ENCODE results near the gene RNF121. TPM values are rescaled to one million over a fixed set of nuclear protein-coding genes. Genes with fewer than 3 reads are reported as not detected.

RNF121 gene
- total and polyA plus RNA-seq, 2 of the 4 experiments (the other 2 are of a cell fraction), result 43.4 to 88.7 TPM

DNA sequence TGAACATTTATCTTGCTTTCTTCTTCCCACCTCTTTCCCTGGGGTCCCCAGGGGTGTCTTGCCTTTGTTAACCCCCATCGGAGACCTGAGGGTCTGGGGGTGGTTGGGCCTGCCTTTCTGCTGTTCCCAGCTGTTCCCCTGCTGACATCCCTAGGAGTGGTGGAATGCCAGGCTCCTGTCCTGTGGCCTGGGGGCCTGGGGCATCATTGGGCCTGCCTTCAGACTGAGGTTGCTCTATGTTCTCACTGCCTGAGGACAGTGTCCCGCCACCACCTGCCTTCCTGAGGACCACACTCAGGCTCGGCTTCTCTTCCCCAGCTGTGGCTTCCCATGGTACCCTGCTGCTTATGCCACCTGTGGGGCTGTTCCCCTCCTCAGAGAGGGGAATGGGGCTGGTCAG lies 68.7 kb downstream of the RNF121 start:
- WGBS, 2 experiments (ENCODE audit: extremely low coverage in 2 of 2, insufficient read length in 1 of 2), result 100% methylated on average over 1 of the region's 3 CpGs; no CpG with 5 or more reads in 1 of the 2 experiments
- Histone ChIP-seq H3K27ac (ENCODE audit: insufficient read depth, low read length) (no peak overlapping the region), H2BK5ac (ENCODE audit: low read depth, low read length, poor library complexity, severe bottlenecking) (no peak overlapping the region), H4K5ac (ENCODE audit: low read depth, low read length) (no peak overlapping the region), H3K9me1 (ENCODE audit: insufficient read depth, low read length) (peaks cover 14% of the 10 kb centered on the region), H3K14ac (replicated peaks; ENCODE audit: low read depth, low read length) (no peak overlapping the region), H3K79me1 (ENCODE audit: low read depth in 1 of 2, low read length in 2 of 2) (peaks cover 2 to 21% of the 10 kb centered on the region in 2 experiments; a peak in 2 of 4 replicates), H3K27me3 (ENCODE audit: control insufficient read depth, insufficient read depth, low read length) (no peaks in the 10 kb centered on the region), H3K4me1 (ENCODE audit: control insufficient read depth, insufficient read depth, low read length) (peaks cover 6% of the 10 kb centered on the region), H2BK20ac (ENCODE audit: low read depth, low read length) (no peak overlapping the region), H4K91ac (ENCODE audit: insufficient read depth, low read depth, low read length) (no peak overlapping the region), H3K9ac (ENCODE audit: low read depth, low read length) (no peak overlapping the region), H4K8ac (ENCODE audit: low read depth in 2 of 2, low read length in 2 of 2) (no peak overlapping the region), H2AFZ (replicated peaks; ENCODE audit: low read length, poor library complexity) (no peak overlapping the region), H3K56ac (ENCODE audit: extremely low read depth, insufficient read depth, low read length) (no peak overlapping the region), H2AK5ac (ENCODE audit: low read depth, low read length) (no peak overlapping the region), H2BK15ac (ENCODE audit: low read depth, low read length) (no peak overlapping the region), H3K9me3 (ENCODE audit: control insufficient read depth, insufficient read depth, low read length) (no peaks in the 10 kb centered on the region), H3K4me3 (ENCODE audit: insufficient read depth, low read depth, low read length) (no peak overlapping the region), H2AK9ac (replicated peaks; ENCODE audit: low read depth, low read length, poor library complexity) (no peak overlapping the region), H3K36me3 (ENCODE audit: control insufficient read depth, insufficient read depth, low read length) (peaks cover 25% of the 10 kb centered on the region), H3K4ac (ENCODE audit: low read depth, low read length) (no peak overlapping the region), H2BK120ac (ENCODE audit: low read depth, low read length) (no peak overlapping the region), H3K18ac (ENCODE audit: low read depth, low read length) (no peak overlapping the region), H4K20me1 (ENCODE audit: insufficient read depth, low read length) (peaks cover 15% of the 10 kb centered on the region), H3K4me2 (ENCODE audit: low read depth, low read length) (no peak overlapping the region), H3K23ac (ENCODE audit: low read depth, low read length) (no peak overlapping the region)
- in situ Hi-C loops (cut with MboI; ENCODE audit: low sequenced_read_pairs), result no loop called here
- POLR2A ChIA-PET (ENCODE audit: unreplicated experiment), result no interaction called here
- CTCF ChIA-PET, result no interaction called here
- no peak for ATAC-seq (ENCODE audit: low read depth)
- TF ChIP-seq MAZ (IDR thresholded peaks at IDR 0.05; ENCODE audit: borderline replicate concordance, low read depth, low read length) (no peak), CEBPB (IDR thresholded peaks at IDR 0.05; ENCODE audit: low read depth, low read length) (no peak), CHD1 (IDR thresholded peaks at IDR 0.05; ENCODE audit: low read depth, low read length) (no peak), RCOR1 (IDR thresholded peaks at IDR 0.05; ENCODE audit: insufficient replicate concordance, low read length) (no peak), BHLHE40 (IDR thresholded peaks at IDR 0.05; ENCODE audit: low read depth, low read length) (no peak), RAD21 (IDR thresholded peaks at IDR 0.05; ENCODE audit: low read length) (no peak), POLR2A (IDR thresholded peaks at IDR 0.05; ENCODE audit: low read depth, low read length) (no peak), SMC3 (IDR thresholded peaks at IDR 0.05; ENCODE audit: low read depth, low read length) (no peak), MXI1 (IDR thresholded peaks at IDR 0.05; ENCODE audit: borderline replicate concordance, low read depth, low read length) (no peak), FOS (IDR thresholded peaks at IDR 0.05; ENCODE audit: low read depth, low read length) (no peak), RFX5 (IDR thresholded peaks at IDR 0.05; ENCODE audit: low read depth, low read length) (no peak), MAFK (IDR thresholded peaks at IDR 0.05; ENCODE audit: low read depth, low read length) (no peak)
- TF ChIP-seq, protein P1, sequence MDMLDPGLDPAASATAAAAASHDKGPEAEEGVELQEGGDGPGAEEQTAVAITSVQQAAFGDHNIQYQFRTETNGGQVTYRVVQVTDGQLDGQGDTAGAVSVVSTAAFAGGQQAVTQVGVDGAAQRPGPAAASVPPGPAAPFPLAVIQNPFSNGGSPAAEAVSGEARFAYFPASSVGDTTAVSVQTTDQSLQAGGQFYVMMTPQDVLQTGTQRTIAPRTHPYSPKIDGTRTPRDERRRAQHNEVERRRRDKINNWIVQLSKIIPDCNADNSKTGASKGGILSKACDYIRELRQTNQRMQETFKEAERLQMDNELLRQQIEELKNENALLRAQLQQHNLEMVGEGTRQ (IDR thresholded peaks at IDR 0.05; ENCODE audit: low read depth, low read length), result no peak
- TF ChIP-seq, protein P2, sequence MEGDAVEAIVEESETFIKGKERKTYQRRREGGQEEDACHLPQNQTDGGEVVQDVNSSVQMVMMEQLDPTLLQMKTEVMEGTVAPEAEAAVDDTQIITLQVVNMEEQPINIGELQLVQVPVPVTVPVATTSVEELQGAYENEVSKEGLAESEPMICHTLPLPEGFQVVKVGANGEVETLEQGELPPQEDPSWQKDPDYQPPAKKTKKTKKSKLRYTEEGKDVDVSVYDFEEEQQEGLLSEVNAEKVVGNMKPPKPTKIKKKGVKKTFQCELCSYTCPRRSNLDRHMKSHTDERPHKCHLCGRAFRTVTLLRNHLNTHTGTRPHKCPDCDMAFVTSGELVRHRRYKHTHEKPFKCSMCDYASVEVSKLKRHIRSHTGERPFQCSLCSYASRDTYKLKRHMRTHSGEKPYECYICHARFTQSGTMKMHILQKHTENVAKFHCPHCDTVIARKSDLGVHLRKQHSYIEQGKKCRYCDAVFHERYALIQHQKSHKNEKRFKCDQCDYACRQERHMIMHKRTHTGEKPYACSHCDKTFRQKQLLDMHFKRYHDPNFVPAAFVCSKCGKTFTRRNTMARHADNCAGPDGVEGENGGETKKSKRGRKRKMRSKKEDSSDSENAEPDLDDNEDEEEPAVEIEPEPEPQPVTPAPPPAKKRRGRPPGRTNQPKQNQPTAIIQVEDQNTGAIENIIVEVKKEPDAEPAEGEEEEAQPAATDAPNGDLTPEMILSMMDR (conservative IDR thresholded peaks at IDR 0.05; ENCODE audit: low read depth, low read length), result no peak
- BruUV-seq (replicated peaks), result no TSS peak
- dilution Hi-C loops (cut with HindIII; ENCODE audit: low sequenced_read_pairs, unreplicated experiment), result no loop called here
- DNase-seq, result no peak
- intact Hi-C loops (cut with micrococcal nuclease), result no loop called here
